HUES48 (cell line): Measurements from ENCODE around the gene EFCAB6.

ENCODE experiments used
- H3K27ac ChIP-seq: one replicate; pipeline ENCODE4 v1.7.0; 2013; ENCODE audit warnings: low read depth, low read length, inconsistent platforms
- H3K27me3 ChIP-seq: 2 replicates; pipeline ENCODE4 v1.6.1; 2013; ENCODE audit warnings: mild to moderate bottlenecking, low read length; ENCODE audit not compliant: control insufficient read depth, insufficient read depth
- H3K36me3 ChIP-seq: 2 replicates; pipeline ENCODE4 v1.6.1; 2013; ENCODE audit warnings: low read length; ENCODE audit not compliant: control insufficient read depth, insufficient read depth
- H3K4me1 ChIP-seq: 2 replicates; pipeline ENCODE4 v1.6.1; 2013; ENCODE audit warnings: mild to moderate bottlenecking, low read length; ENCODE audit not compliant: control insufficient read depth, insufficient read depth
- H3K4me3 ChIP-seq: 2 replicates; pipeline ENCODE4 v1.5.1; 2013; ENCODE audit warnings: mild to moderate bottlenecking, low read depth, low read length
- H3K9ac ChIP-seq: 2 replicates; pipeline ENCODE4 v1.6.1; 2013; ENCODE audit warnings: mild to moderate bottlenecking, low read depth, low read length, moderate library complexity
- H3K9me3 ChIP-seq: 2 replicates; pipeline ENCODE4 v1.6.1; 2013; ENCODE audit warnings: low read length; ENCODE audit not compliant: control insufficient read depth, insufficient read depth

Gene EFCAB6

DNA sequence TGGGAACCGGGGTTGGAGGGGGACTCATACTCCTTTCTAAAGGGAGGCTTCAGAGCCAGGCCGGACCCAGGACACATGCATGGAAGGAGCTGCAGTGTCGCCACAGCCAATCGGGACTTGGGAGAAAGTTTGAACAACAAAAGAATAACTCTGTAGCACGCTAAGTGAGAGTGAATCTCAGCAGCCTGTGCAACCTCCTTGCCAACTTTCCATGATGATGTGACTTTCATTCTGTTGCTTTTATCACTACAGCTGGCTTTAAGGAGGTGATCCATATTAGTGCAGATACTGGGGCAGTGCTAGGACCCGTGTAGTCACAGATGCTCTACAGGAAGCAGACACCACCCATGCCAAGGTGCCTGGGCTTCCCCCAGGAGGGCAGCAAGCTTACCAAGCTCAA is 243.0 kb downstream of the EFCAB6 start:
- Histone ChIP-seq H3K9ac (no peak overlapping the region), H3K27me3 (no peaks in the 10 kb centered on the region)

GRCh38 chr22:43567691-43568324 is 244.3 kb downstream of the EFCAB6 start:
- no peak overlapping the region for H3K27ac ChIP-seq
- H3K4me1 ChIP-seq: no peaks in the 10 kb centered on the region; the same call in 1 of the 2 replicates
- H3K27me3 ChIP-seq: no peaks in the 10 kb centered on the region
- no peak overlapping the region for H3K4me3 ChIP-seq
- no peak overlapping the region for H3K9ac ChIP-seq
- H3K36me3 ChIP-seq: no peaks in the 10 kb centered on the region
- H3K9me3 ChIP-seq: no peaks in the 10 kb centered on the region

More for the DNA sequence above, 243.0 kb downstream of the EFCAB6 start:
- Histone ChIP-seq H3K36me3 (no peaks in the 10 kb centered on the region), H3K4me3 (no peak overlapping the region), H3K9me3 (no peaks in the 10 kb centered on the region), H3K27ac (no peak overlapping the region), H3K4me1 (no peaks in the 10 kb centered on the region; the same call in 1 of the 2 replicates)

DNA sequence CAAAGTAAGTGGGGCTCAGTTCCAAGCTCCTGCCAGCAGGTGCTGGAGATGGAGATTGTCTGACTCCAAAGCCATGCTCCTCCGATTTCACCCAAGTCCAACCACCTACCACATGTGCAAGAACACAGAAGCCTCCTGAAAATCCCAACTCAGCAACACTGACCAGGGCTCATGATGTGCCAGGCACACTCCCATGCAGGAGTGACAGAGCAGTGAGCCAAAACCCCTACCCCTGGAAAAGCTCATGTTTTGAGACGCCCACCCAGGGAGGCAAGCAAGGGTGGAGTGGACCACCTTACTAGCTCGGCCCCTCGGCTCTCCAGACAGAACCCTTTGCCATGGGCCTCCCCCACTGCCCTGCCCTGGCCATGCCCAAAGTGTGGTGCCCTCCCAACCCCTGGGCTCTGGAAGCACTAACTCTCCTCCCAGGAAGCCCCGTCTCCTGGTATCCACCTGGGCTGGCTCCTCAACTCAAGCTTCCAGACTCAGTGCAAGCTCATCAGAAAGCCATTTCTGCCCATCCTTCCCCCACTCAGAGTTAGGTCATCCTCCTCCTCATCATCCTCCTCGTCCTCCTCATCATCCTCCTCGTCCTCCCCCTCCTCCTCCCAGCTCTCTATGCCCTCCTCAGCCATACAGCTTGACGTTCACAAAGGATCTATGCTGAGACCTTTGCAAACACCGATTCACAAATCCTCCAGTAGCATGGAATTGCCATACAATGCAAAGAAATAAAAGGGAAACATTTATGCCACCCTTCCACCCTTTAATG is 245.4 kb downstream of the EFCAB6 start:
- no peak overlapping the region for H3K4me3 ChIP-seq
- H3K4me1 ChIP-seq: peaks cover 4% of the 10 kb centered on the region; the same call in 1 of the 2 replicates
- no peaks in the 10 kb centered on the region for H3K27me3 ChIP-seq
- H3K36me3 ChIP-seq: no peaks in the 10 kb centered on the region
- no peak overlapping the region for H3K9ac ChIP-seq
- H3K27ac ChIP-seq: no peak overlapping the region
- H3K9me3 ChIP-seq: no peaks in the 10 kb centered on the region

DNA sequence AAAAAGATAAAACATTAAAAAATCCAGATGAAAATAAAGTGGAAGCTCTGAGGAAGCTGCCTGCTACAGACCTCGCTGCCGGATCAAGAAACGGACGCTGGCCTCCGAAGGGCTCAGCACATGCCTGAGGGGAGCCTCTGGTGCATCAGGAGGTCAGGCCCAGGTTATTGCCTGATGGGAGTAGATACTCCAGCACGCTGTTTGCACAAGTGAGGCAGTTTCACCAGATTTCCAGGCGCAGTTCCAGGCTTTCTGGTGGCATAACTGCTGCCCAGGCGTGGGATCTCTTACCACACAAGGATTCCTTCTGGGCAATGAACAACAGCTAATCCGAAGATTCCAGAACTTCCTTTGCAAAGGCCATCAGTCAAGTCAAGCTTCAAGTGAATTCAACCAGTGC is 246.1 kb downstream of the EFCAB6 start:
- H3K9me3 ChIP-seq: no peaks in the 10 kb centered on the region
- H3K4me3 ChIP-seq: no peak overlapping the region
- no peak overlapping the region for H3K9ac ChIP-seq
- H3K36me3 ChIP-seq: no peaks in the 10 kb centered on the region
- H3K27me3 ChIP-seq: no peaks in the 10 kb centered on the region
- H3K27ac ChIP-seq: no peak overlapping the region
- H3K4me1 ChIP-seq: peaks cover 4% of the 10 kb centered on the region; the same call in 1 of the 2 replicates

- no peaks in the 10 kb centered on the region for H3K27me3 ChIP-seq
- no peak overlapping the region for H3K9ac ChIP-seq
- H3K4me1 ChIP-seq: peaks cover 4% of the 10 kb centered on the region; the same call in 1 of the 2 replicates
- no peaks in the 10 kb centered on the region for H3K9me3 ChIP-seq
- no peak overlapping the region for H3K4me3 ChIP-seq
- no peak overlapping the region for H3K27ac ChIP-seq
- H3K36me3 ChIP-seq: no peaks in the 10 kb centered on the region
Measured at GRCh38 chr22:43564859-43565258, 247.2 kb downstream of the EFCAB6 start.

- Histone ChIP-seq H3K27ac (no peak overlapping the region), H3K36me3 (no peaks in the 10 kb centered on the region), H3K9ac (no peak overlapping the region), H3K9me3 (no peaks in the 10 kb centered on the region), H3K27me3 (no peaks in the 10 kb centered on the region), H3K4me1 (peaks cover 4% of the 10 kb centered on the region; the same call in 1 of the 2 replicates), H3K4me3 (no peak overlapping the region)
Measured at GRCh38 chr22:43563571-43563970, 248.5 kb downstream of the EFCAB6 start.

- H3K9me3 ChIP-seq: no peaks in the 10 kb centered on the region
- H3K36me3 ChIP-seq: no peaks in the 10 kb centered on the region
- H3K9ac ChIP-seq: no peak overlapping the region
- H3K27me3 ChIP-seq: no peaks in the 10 kb centered on the region
- no peak overlapping the region for H3K4me3 ChIP-seq
- peaks cover 4% of the 10 kb centered on the region; the same call in 1 of the 2 replicates for H3K4me1 ChIP-seq
- no peak overlapping the region for H3K27ac ChIP-seq
Measured at GRCh38 chr22:43562843-43563242, 249.3 kb downstream of the EFCAB6 start.

GRCh38 chr22:43561415-43562178 is 250.5 kb downstream of the EFCAB6 start:
- peaks cover 4% of the 10 kb centered on the region; the same call in 1 of the 2 replicates for H3K4me1 ChIP-seq
- H3K4me3 ChIP-seq: no peak overlapping the region
- no peak overlapping the region for H3K27ac ChIP-seq
- H3K36me3 ChIP-seq: no peaks in the 10 kb centered on the region
- no peaks in the 10 kb centered on the region for H3K9me3 ChIP-seq
- no peak overlapping the region for H3K9ac ChIP-seq
- H3K27me3 ChIP-seq: no peaks in the 10 kb centered on the region

- H3K9me3 ChIP-seq: no peaks in the 10 kb centered on the region
- no peak overlapping the region for H3K9ac ChIP-seq
- peaks cover 4% of the 10 kb centered on the region; the same call in 1 of the 2 replicates for H3K4me1 ChIP-seq
- H3K27ac ChIP-seq: no peak overlapping the region
- H3K4me3 ChIP-seq: no peak overlapping the region
- no peaks in the 10 kb centered on the region for H3K36me3 ChIP-seq
- H3K27me3 ChIP-seq: no peaks in the 10 kb centered on the region
Measured at GRCh38 chr22:43560651-43561050, 251.5 kb downstream of the EFCAB6 start.

GRCh38 chr22:43555561-43556515 is 256.3 kb downstream of the EFCAB6 start:
- H3K27me3 ChIP-seq: no peaks in the 10 kb centered on the region
- H3K9ac ChIP-seq: no peak overlapping the region
- H3K9me3 ChIP-seq: no peaks in the 10 kb centered on the region
- H3K4me1 ChIP-seq: no peaks in the 10 kb centered on the region
- H3K27ac ChIP-seq: no peak overlapping the region
- no peak overlapping the region for H3K4me3 ChIP-seq
- no peaks in the 10 kb centered on the region for H3K36me3 ChIP-seq
